ENCODE data around the gene URB2. TPM values are rescaled to one million over a fixed set of nuclear protein-coding genes. Genes with fewer than 3 reads are reported as not detected.

Gene URB2
- total RNA-seq, 1 experiment from 2014 or later = 24.6 TPM

GRCh38 chr1:229640455-229640854 lies 14.4 kb downstream of the URB2 start (continued):
- no peak for TF ChIP-seq EMX1 (CRISPR knock-in tag; IDR thresholded peaks at IDR 0.05)
- TF ChIP-seq FOXP4 (CRISPR knock-in tag; IDR thresholded peaks at IDR 0.05) = no peak
- no peak for TF ChIP-seq ZBTB43 (CRISPR knock-in tag; IDR thresholded peaks at IDR 0.05)
- no peak for TF ChIP-seq IRF1 (CRISPR knock-in tag; IDR thresholded peaks at IDR 0.05)
- no peak for TF ChIP-seq USF2 (CRISPR knock-in tag; IDR thresholded peaks at IDR 0.05)
- TF ChIP-seq ZNF138 (CRISPR knock-in tag; conservative IDR thresholded peaks at IDR 0.05) = no peak
- TF ChIP-seq ZBTB21 (CRISPR knock-in tag; IDR thresholded peaks at IDR 0.05; ENCODE audit: borderline replicate concordance) = no peak
- TF ChIP-seq MYBL2 (CRISPR knock-in tag; IDR thresholded peaks at IDR 0.05) = no peak
- no peak for TF ChIP-seq FOXJ3 (CRISPR knock-in tag; IDR thresholded peaks at IDR 0.05; ENCODE audit: borderline replicate concordance)
- no peak for TF ChIP-seq ZSCAN18 (CRISPR knock-in tag; IDR thresholded peaks at IDR 0.05)
- no peak for TF ChIP-seq TEAD4 (CRISPR knock-in tag; IDR thresholded peaks at IDR 0.05)
- TF ChIP-seq AFF4 (CRISPR knock-in tag; IDR thresholded peaks at IDR 0.05; ENCODE audit: borderline replicate concordance) = no peak

- H3K36me3 Mint-ChIP-seq = peaks cover 58% of the 10 kb centered on the region
- no peaks in the 10 kb centered on the region for H3K9me3 Mint-ChIP-seq
- no peaks in the 10 kb centered on the region for H3K4me1 Mint-ChIP-seq
- DNase-seq (ENCODE audit: low spot score) = no peak
- ChIA-PET POLR2A (interaction anchor here (0.7 kb wide), 1 partner anchor 625 kb away, joined by 7 read pairs; no protein-coding TSS in a partner anchor), CTCF (no interaction called here)
- no peak overlapping the region; the same call in 1 of the 2 replicates for H3K27ac Mint-ChIP-seq
- ATAC-seq = no peak
- no peak overlapping the region for H3K4me3 Mint-ChIP-seq
- no peaks in the 10 kb centered on the region for H3K27me3 Mint-ChIP-seq (ENCODE audit: low read depth)
- TF ChIP-seq ATF3 (CRISPR knock-in tag; conservative IDR thresholded peaks at IDR 0.05) (no peak), ZBTB21 (CRISPR knock-in tag; IDR thresholded peaks at IDR 0.05; ENCODE audit: borderline replicate concordance) (no peak), PRRX2 (CRISPR knock-in tag; IDR thresholded peaks at IDR 0.05) (no peak), USF2 (CRISPR knock-in tag; IDR thresholded peaks at IDR 0.05) (no peak), KAT7 (CRISPR knock-in tag; IDR thresholded peaks at IDR 0.05; ENCODE audit: borderline replicate concordance) (no peak), ZNF281 (CRISPR knock-in tag; IDR thresholded peaks at IDR 0.05) (no peak), PREB (CRISPR knock-in tag; IDR thresholded peaks at IDR 0.05; ENCODE audit: borderline replicate concordance) (no peak), ZNF416 (CRISPR knock-in tag; IDR thresholded peaks at IDR 0.05) (no peak), NR1H2 (CRISPR knock-in tag; IDR thresholded peaks at IDR 0.05) (no peak), SP1 (CRISPR knock-in tag; conservative IDR thresholded peaks at IDR 0.05) (no peak)
These were observed 15.3 kb downstream of the URB2 start for GRCh38 chr1:229641306-229641705.

All from WTC11 (cell line).